GM12891 (cell line): Measurements from ENCODE around the gene SMARCA4.

Experiments used
- PAX5 ChIP-seq: IDR thresholded peaks from 2 replicates; pipeline ENCODE4 v1.6.1; 2011; ENCODE audit warnings: low read length, moderate library complexity, mild to moderate bottlenecking; ENCODE audit not compliant: insufficient read depth, severe bottlenecking
- POLR2A ChIP-seq: IDR thresholded peaks from 2 replicates; pipeline ENCODE4 v1.6.1; 2011; ENCODE audit warnings: low read depth, low read length, control low read depth
- POLR2AphosphoS5 ChIP-seq: IDR thresholded peaks from 2 replicates; pipeline ENCODE4 v1.6.1; 2011; ENCODE audit warnings: low read depth, low read length, control low read depth
- SPI1 ChIP-seq: IDR thresholded peaks from 2 replicates; pipeline ENCODE4 v1.6.1; 2011; ENCODE audit warnings: low read depth, low read length, control low read depth
- TAF1 ChIP-seq: IDR thresholded peaks from 2 replicates; pipeline ENCODE4 v1.6.1; 2011; ENCODE audit warnings: low read depth, low read length, control low read depth

DNA sequence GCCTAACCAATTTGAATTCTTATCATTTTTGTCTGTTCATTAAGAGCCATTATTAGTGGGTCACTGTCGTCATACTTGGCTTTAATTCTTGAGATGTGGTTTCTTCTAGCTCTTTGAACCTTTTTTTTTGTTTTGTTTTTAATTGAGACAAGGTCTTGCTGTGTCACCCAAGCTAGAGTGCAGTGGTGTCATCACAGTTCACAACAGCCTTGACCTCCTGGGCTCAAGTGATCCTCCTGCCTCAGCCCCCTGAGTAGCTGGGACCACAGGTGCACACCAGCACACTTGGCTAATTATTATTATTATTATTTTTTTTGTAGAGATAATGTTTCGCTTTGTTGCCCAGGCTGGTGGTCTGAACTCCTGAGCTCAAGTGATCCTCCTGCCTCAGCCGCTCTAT is 102.6 kb downstream of the SMARCA4 start:
- no peak for TF ChIP-seq TAF1
- TF ChIP-seq POLR2A = no peak
- TF ChIP-seq PAX5 = no peak
- TF ChIP-seq SPI1 = no peak
- TF ChIP-seq POLR2AphosphoS5 = no peak
